GM21390 (cell line): ENCODE data around the gene CNN1.

Experiments
- ATAC-seq: cut with Tn5 transposase; IDR thresholded peaks from one replicate; pipeline ENCODE4 v1.9.1; 2021; ENCODE audit not compliant: unreplicated experiment

Gene CNN1

DNA sequence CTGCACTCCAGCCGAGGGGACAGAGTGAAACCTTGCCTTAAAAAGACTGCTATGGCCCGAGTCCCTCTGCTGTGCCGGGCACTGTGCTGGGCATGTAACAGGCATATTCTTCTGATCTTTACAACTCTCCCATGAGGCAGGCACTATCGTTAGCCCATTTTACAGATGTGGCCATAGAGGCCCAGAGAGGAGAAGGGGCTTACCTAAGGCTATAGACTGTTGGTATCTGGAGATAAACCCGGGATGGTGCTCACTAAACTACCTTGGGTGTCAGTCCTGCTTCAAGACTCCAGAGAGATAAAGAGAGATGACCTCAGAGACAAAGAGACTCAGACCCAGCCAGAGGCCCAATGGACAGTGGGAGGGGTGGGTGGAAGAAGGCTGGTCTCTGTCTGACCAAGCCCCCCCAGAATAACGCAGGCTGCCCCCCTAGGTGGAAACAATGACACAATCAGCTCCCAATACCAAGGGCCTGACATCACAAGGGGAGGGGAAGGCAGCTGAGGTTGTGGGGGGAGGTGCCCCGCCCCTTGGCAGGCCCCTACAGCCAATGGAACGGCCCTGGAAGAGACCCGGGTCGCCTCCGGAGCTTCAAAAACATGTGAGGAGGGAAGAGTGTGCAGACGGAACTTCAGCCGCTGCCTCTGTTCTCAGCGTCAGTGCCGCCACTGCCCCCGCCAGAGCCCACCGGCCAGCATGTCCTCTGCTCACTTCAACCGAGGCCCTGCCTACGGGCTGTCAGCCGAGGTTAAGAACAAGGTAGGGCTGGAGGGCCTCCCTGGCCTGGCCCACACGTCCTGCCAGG, at the start of gene CNN1:
CNN1 (plus strand) TSS at position 620 of the 805 bp plus-strand sequence; CDS start at position 697, 77 bp downstream.
- no peak for ATAC-seq

DNA sequence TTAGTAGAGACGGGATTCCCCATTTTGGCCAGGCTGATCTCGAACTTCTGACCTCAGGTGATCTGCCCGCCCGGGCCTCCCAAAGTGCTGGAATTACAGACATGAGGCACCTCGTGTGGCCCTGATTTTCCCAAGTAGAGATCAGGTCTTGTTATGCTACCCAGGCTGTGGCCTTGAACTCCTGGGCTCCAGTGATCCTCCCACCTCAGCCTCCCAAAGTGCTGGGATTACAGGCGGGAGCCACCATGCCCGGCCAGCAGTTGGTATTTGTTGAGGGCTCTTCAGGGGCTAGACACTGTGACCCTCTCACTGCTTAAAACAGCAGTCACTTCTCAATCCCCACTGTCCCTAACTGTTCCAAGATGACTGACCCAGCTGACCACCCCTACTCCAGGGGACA, 49.3 kb upstream of the CNN1 start:
- ATAC-seq = no peak

DNA sequence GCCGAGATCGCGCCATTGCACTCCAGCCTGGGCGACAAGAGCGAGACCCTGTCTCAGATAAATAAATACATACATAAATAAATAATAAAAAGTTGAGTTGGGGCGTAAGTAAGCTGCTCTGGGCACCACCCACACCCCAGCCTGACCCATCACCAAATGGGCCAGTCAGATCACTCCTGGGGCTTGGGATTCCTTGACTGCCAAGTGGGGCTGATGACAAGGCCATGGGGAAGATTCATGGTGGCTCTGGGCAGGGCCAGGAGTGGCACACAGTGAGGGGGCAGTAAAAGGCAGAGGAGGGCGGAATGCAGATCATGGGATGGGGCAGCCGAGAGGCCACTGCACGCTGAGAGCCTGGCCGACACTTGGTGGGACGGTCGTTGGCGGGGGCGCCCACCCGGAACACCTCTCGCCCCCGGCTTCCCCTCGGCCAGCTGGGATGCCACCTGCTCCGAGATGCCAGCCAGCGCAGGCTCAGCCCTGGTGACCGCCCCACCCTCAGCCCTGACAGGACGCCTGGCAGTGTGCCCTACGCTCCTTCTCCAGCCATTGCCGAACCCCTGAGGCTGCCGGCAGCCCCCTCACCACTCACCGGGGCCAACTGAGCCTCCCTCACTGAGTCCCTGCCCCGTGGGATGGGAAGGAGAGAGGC, 43.9 kb upstream of the CNN1 start:
- ATAC-seq = no peak

DNA sequence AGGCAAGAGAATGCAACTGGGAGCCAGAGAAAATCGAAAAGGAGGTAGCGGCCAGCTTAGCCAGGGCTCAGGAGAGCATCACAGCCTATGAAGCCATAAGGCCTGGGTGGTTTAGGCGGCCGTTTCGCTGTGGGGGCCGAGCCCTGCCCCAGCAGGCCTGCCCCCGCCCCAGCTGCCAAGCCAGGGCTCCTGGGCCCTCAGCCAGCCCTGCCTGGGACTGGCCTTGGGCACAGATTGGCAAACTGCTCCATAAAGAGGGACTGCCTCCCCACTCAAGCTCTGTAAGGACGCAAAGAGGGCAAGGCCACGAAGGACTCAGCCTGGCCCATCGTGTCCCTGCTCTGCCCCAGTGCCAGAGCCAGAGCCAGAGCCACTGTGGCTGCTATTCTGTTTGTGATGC, 43.2 kb upstream of the CNN1 start:
- ATAC-seq = no peak

DNA sequence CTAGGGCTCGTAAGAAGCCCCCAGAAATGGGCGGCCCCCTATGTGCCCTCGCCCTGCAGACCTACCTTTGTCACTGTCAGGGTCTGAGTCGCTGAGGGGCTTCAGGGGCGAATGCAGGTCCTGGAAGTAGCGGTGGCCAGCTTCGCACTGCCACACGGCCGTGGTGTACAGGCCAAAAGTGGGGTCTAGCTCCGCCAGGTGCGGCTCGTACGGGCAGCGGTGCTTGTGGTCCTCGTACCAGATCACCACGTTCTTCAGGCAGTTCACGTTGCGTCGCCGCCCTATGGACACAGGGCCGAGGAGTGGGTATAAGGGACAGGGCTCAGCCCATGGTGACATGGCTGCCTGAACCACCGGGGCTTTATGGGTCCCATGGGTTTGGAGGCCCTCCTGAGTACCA, 42.8 kb upstream of the CNN1 start:
- no peak for ATAC-seq

DNA sequence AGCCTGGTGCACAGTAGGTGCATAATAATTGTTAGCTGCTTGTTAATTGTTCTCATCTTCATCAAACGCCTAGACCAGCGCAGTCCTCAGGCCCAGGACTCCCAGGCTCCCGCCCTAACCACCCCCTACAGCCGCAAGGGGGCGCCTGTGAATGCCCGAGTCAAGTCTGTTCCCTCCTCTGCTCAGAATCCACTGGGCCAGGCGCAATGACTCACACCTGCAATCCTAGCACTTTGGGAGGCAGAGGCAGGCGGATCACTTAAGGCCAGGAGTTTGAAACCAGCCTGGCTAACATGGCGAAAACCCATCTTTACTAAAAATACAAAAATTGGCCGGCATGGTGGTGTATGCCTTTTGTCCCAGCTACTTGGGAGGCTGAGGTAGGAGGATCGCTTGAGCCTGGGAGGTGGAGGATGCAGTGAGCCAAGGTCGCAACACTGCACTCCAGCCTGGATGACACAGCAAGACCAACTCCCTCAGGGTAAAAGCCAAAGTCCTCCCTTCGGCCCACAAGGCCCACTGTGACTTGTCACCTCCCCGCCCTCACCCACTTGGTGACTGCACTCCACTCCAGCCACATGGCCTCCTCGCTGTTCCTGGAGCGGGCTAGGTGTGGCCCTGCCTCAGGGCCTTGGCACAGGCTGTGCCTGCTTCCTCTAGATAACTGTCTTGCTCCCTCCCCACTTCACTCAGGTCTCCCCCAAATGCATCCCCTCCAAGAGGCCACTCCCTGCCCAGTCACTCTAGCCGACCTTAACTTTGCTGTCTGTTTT, 42.1 kb upstream of the CNN1 start:
- ATAC-seq = no peak

DNA sequence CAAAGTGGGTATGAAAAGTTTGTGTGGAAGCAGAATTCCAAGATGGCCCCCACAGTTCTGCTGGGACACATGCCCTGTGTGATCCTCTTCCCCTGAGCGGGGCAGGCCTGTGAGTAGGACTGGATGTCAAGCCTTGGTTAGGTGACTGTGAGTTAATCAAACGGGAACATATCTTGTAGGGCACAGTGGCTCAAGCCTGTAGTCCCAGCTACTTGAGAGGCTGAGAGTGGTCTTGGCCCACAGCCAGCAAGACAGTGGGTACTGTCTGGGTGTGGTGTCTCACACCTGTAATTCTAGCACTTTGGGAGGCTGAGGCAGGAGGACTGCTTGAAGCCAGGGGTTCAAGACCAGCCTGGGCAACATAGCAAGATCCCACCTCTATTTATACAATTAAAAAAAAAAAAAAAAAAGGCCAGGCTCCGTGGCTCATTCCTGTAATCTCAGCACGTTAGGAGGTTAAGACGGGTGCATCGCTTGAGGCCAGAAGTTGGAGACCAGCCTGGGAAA, 39.4 kb upstream of the CNN1 start:
- ATAC-seq = no peak

DNA sequence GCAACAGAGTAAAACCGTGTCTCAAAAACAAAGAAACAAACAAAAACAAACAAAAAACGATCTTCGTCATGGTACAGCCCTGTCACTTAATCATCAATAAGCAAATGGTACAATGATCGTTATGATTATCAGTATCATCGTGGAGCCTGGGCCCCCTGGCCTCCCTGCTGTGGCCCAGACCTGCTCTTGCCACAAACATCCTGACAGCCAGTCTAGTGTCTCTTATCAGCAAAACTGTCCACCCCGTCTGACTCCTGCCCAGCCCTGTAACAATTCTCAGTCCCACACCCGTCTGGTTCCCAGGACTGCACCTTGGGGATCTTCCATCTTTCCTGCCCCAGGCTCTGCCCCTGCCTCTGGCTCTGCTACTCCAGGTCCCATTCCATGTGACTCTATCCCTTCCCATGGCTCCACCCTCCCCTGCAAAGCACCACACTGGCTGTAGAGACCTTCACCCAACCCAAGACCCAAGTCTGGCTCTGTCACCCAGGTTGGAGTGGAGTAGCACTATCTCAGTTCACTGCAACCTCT, 38.7 kb upstream of the CNN1 start:
- ATAC-seq = no peak

DNA sequence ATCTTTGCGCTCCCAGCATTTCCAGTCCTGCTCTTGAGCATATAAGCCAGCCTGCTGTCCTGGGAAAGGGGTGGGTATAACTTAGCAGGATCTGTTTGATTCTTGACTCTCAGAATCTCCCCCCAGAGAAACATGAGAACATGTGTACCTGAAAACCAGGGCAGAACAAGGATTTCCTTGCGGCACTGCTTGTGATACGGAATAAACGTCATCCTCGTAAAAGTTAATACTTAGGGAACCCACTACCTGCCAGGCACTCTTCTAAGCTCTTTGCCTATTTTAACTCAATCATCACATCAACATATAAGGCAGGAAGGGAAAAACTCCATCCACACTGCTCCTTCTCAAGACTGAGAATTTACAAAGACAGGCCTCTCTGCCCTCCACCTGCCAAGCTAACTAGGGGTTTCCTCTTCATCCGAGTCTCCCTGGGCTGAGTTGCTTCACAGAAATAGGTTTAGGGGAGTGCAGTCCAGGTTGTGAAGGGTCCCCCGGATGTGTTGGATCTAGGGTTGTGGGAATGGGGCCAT, 34.1 kb upstream of the CNN1 start:
- no peak for ATAC-seq

DNA sequence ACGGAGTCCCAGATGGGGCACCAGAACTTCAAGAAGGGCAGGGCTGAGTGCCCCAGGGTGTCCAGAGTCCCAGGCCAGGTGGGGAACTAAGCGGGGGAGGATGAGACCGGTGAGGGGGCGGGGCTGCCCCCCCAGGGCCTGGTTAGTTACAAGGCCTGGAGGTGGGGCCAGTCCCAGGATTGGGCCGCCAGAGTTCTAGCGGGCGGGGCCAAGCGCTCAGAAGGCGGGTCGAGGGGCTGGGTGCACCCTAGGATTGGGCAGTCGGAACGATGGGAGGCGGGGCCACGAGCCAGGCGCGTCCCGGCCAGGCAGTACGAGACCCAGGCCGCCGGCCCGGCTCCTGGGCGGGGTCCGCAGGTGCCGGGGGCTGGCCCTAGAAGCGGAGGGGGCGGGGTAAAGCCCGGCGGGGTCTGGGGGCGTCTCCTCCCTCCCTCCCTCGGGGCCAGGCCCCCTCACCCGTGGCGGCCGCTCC, 33.6 kb upstream of the CNN1 start:
- ATAC-seq = peak; percentile 81

DNA sequence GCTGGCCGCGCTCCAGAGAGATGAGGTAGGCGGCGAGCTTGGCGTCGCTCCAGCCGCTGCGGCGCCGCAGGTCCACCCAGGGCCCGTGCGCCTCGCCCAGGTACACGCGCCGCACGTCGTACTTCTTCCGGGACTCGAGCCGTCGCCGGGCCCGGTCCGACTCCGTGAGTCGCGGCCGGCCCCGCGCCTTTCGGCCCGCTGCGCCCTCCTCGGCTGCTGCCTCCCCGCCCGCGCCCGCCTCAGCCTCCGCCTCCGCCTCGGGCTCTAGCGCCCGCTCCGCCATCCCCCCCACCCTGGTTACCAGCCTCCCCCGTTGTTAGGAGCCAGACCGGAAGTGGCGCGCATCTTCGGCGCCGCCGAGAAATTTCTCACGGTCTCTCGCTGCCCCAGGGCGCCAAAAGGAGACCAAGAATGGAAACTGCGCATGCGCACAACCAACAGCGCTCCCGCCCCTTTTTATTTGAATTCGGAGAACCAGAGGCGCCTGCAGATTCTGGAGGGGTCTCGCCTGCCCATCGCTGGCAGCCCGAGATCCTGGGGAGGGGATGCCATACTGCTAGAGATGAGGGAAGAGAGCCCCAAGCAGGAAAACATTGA, 33.0 kb upstream of the CNN1 start, which contains the start of gene ZNF653:
ZNF653 (minus strand) TSS at position 336 of the 597 bp plus-strand sequence; CDS start at position 283, 53 bp downstream.
- peak; percentile 37 for ATAC-seq

DNA sequence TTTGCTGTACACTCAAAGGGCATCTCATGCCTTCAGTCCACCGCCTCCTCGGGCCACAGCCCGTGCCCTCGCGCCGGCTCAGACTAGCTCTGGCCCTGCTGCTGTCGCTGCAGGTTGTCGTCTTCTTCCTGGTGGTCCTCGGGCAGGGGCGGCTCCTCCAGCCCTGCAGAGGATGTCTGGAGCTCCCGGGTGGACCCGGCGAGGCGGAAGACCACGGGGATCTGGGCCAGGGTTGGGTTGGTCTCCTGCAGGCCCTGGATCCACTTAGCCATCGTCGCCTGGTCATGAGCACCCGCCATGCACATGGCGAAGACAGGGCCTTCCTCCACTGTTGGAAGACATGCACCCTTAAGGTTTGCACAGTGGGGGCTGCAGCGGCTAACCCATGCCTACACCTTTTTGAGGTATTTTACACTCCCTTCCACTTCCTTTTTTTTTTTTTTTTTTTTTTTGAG, 32.5 kb upstream of the CNN1 start:
- peak; percentile 27 for ATAC-seq

DNA sequence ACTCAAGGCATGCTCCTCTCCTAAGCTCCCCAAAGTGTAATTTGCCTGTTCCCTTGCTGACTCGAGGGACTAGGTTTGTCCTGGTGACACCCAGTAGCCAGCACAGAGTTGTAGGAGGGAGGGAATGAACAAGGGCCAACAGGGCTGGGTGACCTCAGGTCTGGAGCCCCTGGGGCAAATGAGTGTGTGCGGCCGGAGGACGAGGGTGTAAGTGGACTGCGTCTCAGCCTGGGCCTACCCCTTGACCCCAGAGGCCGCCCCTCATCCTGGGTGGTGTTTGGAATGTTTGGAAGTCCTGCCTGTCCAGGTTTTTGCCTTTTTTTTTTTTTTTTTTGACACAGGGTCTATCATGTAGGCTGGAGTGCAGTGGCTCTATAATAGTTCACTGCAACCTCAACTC, 31.7 kb upstream of the CNN1 start:
- ATAC-seq = no peak

DNA sequence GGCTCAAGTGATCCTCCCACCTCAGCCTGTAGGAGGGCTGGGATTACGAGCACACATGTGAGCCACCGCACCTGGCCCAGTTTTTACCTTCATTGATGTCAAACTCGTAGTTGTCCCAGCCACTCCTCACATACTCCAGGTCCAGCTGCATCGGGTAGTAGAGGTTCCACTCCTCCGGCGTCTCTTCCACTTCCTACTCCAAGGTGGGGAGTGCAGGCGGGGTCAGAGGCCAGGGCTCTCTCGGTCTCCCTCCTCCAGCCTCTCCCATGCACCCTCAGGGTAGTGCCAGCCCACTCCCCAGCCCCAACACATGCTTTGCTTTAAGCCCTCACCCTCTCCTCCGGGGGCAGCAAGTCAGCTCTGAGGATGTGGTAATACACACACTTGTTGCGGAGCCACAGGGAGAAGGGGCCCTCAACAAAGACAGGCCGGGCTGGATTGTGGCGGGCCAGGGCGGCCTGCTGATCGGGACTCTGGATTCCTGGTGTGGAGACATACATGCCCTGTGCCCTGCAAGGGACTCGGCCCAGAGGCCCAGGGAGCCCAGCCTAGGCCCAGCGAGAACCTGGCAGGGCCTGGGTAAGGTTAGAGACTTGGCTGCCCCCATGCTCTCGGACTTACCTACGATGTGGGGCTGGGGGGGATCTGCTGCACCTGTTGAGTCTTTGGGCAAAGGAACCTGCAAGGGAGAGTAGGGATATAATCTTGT, 31.1 kb upstream of the CNN1 start:
- ATAC-seq = no peak

DNA sequence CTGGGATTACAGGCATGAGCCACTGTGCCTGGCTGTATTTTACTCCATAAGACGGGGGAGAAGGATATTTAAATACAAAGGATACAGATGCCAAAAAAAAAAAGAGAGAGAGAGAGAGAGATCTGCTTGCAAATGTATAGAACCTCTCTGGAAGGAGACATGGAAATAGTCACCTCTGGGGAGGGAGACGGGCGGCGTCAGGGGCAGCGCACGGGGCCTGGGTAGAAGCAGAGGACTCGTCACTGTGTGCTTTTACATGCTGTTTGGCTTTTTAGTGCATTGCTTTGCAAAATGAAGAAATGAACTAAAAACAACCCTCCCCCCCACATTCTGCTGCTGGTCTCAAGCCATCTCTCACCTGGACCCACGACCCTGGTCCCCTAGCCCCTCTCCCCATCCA, 28.2 kb upstream of the CNN1 start:
- ATAC-seq = no peak

DNA sequence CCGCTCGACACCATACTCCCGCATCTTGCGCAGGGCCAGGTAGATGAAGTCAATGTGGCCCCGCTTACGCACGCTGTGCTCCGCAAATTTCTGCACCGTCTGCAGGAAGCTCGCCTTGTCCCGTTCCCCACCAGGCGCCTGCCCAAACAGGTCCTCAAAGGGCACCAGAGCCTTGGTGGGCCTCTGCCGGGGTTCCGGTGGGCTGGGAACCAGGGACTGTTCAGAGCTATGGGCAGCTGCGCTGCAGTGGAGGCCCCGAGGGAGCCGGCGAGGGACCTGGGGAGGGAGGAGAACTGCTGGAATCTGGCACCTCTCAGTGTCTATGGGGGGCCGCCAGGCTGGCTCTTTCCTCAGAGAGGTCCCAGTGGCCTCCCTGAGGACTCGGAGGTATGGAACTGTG, 24.7 kb upstream of the CNN1 start:
- no peak for ATAC-seq

DNA sequence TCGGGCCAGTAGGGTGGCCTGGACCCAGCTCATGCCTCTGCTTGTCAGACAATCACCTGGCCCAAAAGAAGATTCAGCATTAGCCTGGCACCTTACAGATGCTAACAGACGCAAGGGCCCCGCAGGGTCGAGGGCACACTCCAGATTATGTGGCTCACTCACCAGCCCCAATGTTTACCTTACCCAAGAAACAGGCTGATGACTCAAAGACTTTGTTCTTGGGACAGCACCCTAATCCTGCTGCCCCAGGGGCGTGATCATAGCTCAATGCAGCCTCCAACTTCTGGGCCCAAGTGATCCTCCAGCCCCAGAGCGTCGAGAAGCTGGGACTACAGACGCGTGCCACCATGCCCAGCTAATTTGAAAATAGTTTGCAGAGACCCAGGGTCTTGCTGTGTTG, 19.5 kb upstream of the CNN1 start:
- no peak for ATAC-seq

DNA sequence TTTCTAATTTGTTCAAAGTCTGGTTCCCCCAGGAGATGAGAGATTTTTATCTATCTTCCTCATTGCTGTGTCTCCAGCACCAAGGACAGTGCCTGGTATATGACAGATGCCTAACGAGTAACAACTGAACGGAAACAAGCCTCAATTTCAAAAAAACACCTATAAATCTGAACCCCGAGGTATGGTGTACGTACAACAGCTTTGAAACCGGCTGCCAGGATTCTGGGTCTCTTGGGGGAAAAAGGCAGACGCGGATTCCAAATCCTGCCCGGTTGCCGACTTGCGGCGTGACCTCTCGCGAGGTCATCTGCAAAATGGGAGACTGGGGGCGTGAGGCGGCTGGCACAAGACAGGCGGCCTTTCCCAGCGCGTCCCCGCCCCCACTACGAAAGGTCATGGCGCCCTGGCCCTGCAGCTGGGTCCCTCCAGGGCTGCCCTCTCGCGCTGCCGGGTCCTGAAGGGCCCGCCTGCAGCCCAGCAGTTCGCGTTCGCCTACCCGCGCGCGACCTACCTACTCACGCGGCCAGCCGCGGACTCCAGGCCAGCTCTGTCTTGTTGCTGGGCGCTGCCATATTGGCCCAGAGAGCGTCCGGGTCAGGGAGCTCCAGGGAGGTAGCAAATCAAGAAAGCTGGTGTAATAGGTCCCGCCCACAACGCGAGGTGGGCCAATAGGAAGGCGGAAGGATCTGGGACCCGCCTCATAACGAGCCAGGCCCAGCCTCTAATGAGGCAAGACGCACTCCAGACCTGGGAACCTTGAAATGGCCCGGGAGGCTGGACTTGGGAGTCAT, 9.9 kb upstream of the CNN1 start, which contains the start of gene ECSIT:
ECSIT (minus strand) TSS at position 584 of the 791 bp plus-strand sequence. CDS start 9,964 bp downstream, outside the sequence.
- peak; percentile 95 for ATAC-seq

DNA sequence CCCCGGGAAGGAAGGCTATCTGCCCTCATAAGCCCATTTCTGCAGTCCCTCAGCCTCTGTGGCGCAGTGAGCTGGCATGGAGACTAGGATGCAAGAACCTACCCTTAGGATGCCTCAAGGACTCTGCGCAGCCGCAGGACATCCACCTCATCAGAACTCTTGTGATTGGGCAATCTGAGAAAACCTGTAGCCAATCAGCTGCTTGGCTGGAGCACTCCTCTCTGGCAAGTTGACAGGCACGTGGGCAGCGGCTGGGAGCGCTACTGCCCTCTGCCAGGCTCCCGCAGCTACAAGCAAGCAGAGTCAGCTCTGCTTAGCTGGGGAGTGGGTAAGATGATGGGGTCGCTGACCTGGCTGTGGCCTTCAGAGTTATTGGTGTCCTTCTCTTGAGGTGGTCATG, 8.2 kb upstream of the CNN1 start:
- no peak for ATAC-seq
